ENCODE data around the gene TPRG1L. TPM values are rescaled to one million over a fixed set of nuclear protein-coding genes. Genes with fewer than 3 reads are reported as not detected.

Gene TPRG1L
- polyA plus RNA-seq, 1 donor, result 40.4 TPM

GRCh38 chr1:3641816-3642215 lies 17.0 kb downstream of the TPRG1L start:
- no peak for DNase-seq

GRCh38 chr1:3642919-3643675 lies 18.3 kb downstream of the TPRG1L start:
- no peak for DNase-seq

GRCh38 chr1:3644273-3644672 lies 19.5 kb downstream of the TPRG1L start:
- no peak for DNase-seq

- DNase-seq, result no peak
Measured at GRCh38 chr1:3645247-3645646, 20.4 kb downstream of the TPRG1L start.

GRCh38 chr1:3645666-3646355 lies 21.0 kb downstream of the TPRG1L start:
- DNase-seq, result no peak

GRCh38 chr1:3646596-3646995 lies 21.8 kb downstream of the TPRG1L start:
- no peak for DNase-seq

- peak; percentile 86 for DNase-seq
Measured at GRCh38 chr1:3649342-3650247, 24.8 kb downstream of the TPRG1L start, which contains the start of gene WRAP73. WRAP73 (minus strand) TSS chr1:3650103; CDS start chr1:3649999, 104 bp downstream.

- DNase-seq, result no peak
Measured at GRCh38 chr1:3650248-3651025, 25.6 kb downstream of the TPRG1L start.

GRCh38 chr1:3651026-3651929 lies 26.5 kb downstream of the TPRG1L start:
- no peak for DNase-seq

GRCh38 chr1:3651930-3652547 lies 27.2 kb downstream of the TPRG1L start, which contains the start of gene TP73:
TP73 (plus strand) TSS chr1:3652516; CDS start chr1:3682366, 29,850 bp downstream.
- no peak for DNase-seq

GRCh38 chr1:3652548-3653285 lies 27.9 kb downstream of the TPRG1L start:
- no peak for DNase-seq

GRCh38 chr1:3653286-3653618 lies 28.4 kb downstream of the TPRG1L start:
- DNase-seq, result no peak

- DNase-seq, result no peak
Measured at GRCh38 chr1:3654549-3655281, 29.9 kb downstream of the TPRG1L start.

GRCh38 chr1:3656450-3657095 lies 31.8 kb downstream of the TPRG1L start:
- no peak for DNase-seq

GRCh38 chr1:3657096-3657475 lies 32.3 kb downstream of the TPRG1L start:
- no peak for DNase-seq

GRCh38 chr1:3657578-3658230 lies 32.9 kb downstream of the TPRG1L start:
- DNase-seq, result no peak

GRCh38 chr1:3658231-3658615 lies 33.4 kb downstream of the TPRG1L start:
- DNase-seq, result no peak

GRCh38 chr1:3659093-3659492 lies 34.3 kb downstream of the TPRG1L start:
- no peak for DNase-seq
